Adrenal gland (tissue), 5 donors: ENCODE measurements around the gene ST8SIA4.

Experiments used
- CTCF ChIP-seq, 6 experiments: fragments of 450-650 bp in 4 of 6; fragments of 200-600 bp in 2 of 6; sonication (generic) in 1 of 6; IDR thresholded peaks; 1 replicate in 5 of 6; 2 replicates in 1 of 6; pipeline versions ENCODE4 v1.5.1 to v1.8.0; 2016 to 2021; ENCODE audit warnings: antibody characterized with exemption in 6 of 6, mild to moderate bottlenecking in 2 of 6, moderate library complexity in 1 of 6
- POLR2A ChIP-seq, 2 donors: fragments of 450-650 bp; IDR thresholded peaks; one replicate each; pipeline ENCODE4 v1.6.1; 2017; ENCODE audit warnings: antibody characterized with exemption in 2 of 2, mild to moderate bottlenecking in 2 of 2, moderate library complexity in 1 of 2
- donor health status: DM: no; HTN: no; CAD: no.

GRCh38 chr5:100889165-100889743 is 13.8 kb downstream of the ST8SIA4 start:
- TF ChIP-seq CTCF (IDR thresholded peaks at IDR 0.05) = no peak
- no peak for TF ChIP-seq POLR2A (IDR thresholded peaks at IDR 0.05)
